BLaER1 treated with 17β-estradiol and CSF1 and Interleukin-3, amounts not matched to agents 10 nM and 100 nM (cell line): ENCODE measurements around the gene KCNIP4.

Source experiments
- H3K27ac ChIP-seq, 11 experiments: shearing (Covaris generic); formaldehyde crosslinking; 2 replicates each; pipeline ENCODE4 v1.8.1; 2022
- H3K27me3 ChIP-seq, 11 experiments: shearing (Covaris generic); formaldehyde crosslinking; 2 replicates each; pipeline ENCODE4 v1.8.1; 2022
- H3K36me3 ChIP-seq, 11 experiments: shearing (Covaris generic); formaldehyde crosslinking; 2 replicates each; pipeline ENCODE4 v1.8.1; 2022
- H3K4me1 ChIP-seq, 10 experiments: shearing (Covaris generic); formaldehyde crosslinking; 2 replicates each; pipeline ENCODE4 v1.8.1; 2022
- H3K4me2 ChIP-seq, 11 experiments: shearing (Covaris generic); formaldehyde crosslinking; 2 replicates each; pipeline ENCODE4 v1.8.1; 2022
- H3K4me3 ChIP-seq, 10 experiments: shearing (Covaris generic); formaldehyde crosslinking; 2 replicates each; pipeline ENCODE4 v1.8.1; 2022
- H3K9ac ChIP-seq, 11 experiments: shearing (Covaris generic); formaldehyde crosslinking; 2 replicates each; pipeline ENCODE4 v1.8.1; 2022
- H3K9me3 ChIP-seq, 11 experiments: shearing (Covaris generic); formaldehyde crosslinking; replicated peaks in 1 of 11; 2 replicates each; pipeline ENCODE4 v1.8.1; 2022
- H4K20me1 ChIP-seq, 11 experiments: shearing (Covaris generic); formaldehyde crosslinking; 2 replicates each; pipeline ENCODE4 v1.8.1; 2022
- Cebpa-rat ChIP-seq, 11 experiments: shearing (Covaris generic); IDR thresholded peaks; 2 replicates each; pipeline ENCODE4 v1.8.1; 2022

The KCNIP4 gene

DNA sequence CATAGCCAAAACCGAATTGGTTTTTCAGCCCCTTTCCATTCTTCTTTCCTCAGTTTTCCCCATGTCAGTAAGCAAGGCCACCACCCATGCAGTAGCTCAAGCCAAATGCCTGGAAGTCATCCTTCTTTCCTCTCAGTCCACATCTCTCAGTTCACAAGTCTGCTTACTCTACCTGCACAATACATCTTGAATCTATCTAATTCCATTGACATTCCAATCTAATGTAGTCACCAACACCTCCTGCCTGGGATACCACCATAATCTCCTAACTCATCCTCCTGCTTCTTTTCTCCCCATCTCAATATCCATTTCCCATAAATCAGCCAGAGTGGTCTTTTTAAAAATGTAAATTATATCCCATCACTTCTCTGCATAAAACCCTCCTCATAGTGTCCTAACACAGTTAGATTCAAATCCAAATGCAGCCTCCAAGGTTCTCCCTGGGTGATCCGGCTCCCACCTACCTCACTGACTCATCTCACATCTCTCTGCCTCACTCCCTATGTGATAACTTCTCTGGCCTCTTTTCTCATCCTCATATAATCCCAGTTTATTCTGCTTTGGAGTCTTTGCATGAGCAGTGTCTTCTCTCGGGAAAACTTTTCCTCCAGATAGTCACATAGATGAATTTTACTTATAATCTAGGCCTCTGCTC, 26.9 kb downstream of the KCNIP4 start:
- Histone ChIP-seq H3K27me3 (no peaks in the 10 kb centered on the region), H3K4me1 (no peaks in the 10 kb centered on the region), H3K36me3 (no peaks in the 10 kb centered on the region), H3K9ac (no peak overlapping the region), H3K9me3 (no peaks in the 10 kb centered on the region), H3K4me2 (no peak overlapping the region), H3K4me3 (no peak overlapping the region), H4K20me1 (no peaks in the 10 kb centered on the region), H3K27ac (no peak overlapping the region)
- no peak for TF ChIP-seq Cebpa-rat (IDR thresholded peaks at IDR 0.05)

DNA sequence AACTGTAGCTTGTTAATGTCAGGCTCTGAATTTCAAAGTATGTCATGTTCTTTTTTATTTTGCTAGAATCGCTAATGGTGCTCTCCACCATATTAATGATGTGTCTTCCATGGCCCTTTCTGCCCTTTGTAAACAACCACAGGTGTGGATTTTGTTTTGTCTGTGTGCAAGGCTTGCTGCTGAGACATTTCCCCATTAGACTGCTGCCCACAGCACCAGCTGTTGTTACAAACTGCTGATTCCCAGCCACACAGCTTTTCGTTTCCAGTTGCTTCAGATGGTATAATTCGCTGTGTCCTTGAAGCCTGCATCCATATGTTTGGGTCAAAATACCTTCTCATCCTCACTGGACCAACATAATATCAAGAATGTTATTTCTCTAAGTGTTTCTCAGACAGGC, 32.8 kb downstream of the KCNIP4 start:
- no peak overlapping the region for H3K4me3 ChIP-seq
- no peak overlapping the region for H3K27ac ChIP-seq
- no peak overlapping the region for H3K4me2 ChIP-seq
- no peaks in the 10 kb centered on the region for H4K20me1 ChIP-seq
- H3K9me3 ChIP-seq: no peaks in the 10 kb centered on the region
- no peaks in the 10 kb centered on the region for H3K4me1 ChIP-seq
- no peak for TF ChIP-seq Cebpa-rat (IDR thresholded peaks at IDR 0.05)
- H3K9ac ChIP-seq: no peak overlapping the region
- no peaks in the 10 kb centered on the region for H3K27me3 ChIP-seq
- no peaks in the 10 kb centered on the region for H3K36me3 ChIP-seq

DNA sequence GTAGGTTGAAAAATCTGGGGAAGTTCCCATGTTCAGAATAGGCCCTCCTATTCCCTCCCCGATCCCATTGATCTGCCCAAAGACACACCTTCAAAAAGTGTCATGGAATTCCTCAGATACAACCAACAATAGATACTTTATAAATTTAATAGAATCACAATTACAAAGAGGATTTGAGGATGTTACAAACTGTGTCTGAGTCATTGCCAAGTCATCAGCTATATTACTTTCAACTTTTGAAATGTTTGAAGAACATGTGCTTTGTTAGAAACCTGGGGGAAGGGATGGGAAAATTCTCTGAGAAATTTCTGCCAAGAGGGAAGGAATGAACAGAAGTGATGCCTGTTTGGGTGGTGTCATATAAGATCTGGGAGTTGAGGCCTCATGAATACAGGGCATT, 46.7 kb downstream of the KCNIP4 start:
- peaks cover 0 to 13% (median 9%) of the 10 kb centered on the region in 11 experiments; a peak in 12 of 22 replicates for H3K9me3 ChIP-seq
- H4K20me1 ChIP-seq: no peaks in the 10 kb centered on the region
- no peaks in the 10 kb centered on the region for H3K27me3 ChIP-seq
- no peak overlapping the region for H3K27ac ChIP-seq
- peaks cover 0 to 12% (median 0%) of the 10 kb centered on the region in 10 experiments; a peak in 2 of 20 replicates for H3K4me1 ChIP-seq
- H3K4me2 ChIP-seq: no peak overlapping the region
- H3K4me3 ChIP-seq: no peak overlapping the region
- H3K9ac ChIP-seq: no peak overlapping the region
- no peaks in the 10 kb centered on the region for H3K36me3 ChIP-seq
- no peak for TF ChIP-seq Cebpa-rat (IDR thresholded peaks at IDR 0.05)

DNA sequence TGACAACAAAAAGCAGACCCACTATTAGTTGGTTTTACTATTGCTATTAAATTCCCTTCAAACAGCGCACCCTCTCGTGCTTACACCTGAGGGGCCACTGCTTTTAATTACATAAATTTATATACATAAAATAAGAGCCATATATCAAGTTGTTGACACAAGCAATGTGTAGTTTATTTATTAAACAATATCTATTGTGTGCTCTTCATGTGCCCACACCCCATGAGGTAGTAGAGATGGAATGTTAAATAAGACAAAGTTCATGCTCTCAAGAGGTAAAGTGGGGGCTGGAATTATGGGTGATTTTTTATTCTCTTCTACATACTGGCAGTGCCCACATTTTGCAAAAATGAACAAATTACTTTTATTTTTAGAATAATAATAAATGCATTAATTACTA, 47.3 kb downstream of the KCNIP4 start:
- Histone ChIP-seq H3K4me2 (no peak overlapping the region), H3K9ac (no peak overlapping the region), H4K20me1 (no peaks in the 10 kb centered on the region), H3K27me3 (no peaks in the 10 kb centered on the region), H3K4me3 (no peak overlapping the region), H3K36me3 (no peaks in the 10 kb centered on the region), H3K27ac (no peak overlapping the region), H3K4me1 (peaks cover 0 to 12% (median 0%) of the 10 kb centered on the region in 10 experiments; a peak in 2 of 20 replicates), H3K9me3 (peaks cover 0 to 13% (median 9%) of the 10 kb centered on the region in 11 experiments; a peak in 12 of 22 replicates)
- TF ChIP-seq Cebpa-rat (IDR thresholded peaks at IDR 0.05): no peak

DNA sequence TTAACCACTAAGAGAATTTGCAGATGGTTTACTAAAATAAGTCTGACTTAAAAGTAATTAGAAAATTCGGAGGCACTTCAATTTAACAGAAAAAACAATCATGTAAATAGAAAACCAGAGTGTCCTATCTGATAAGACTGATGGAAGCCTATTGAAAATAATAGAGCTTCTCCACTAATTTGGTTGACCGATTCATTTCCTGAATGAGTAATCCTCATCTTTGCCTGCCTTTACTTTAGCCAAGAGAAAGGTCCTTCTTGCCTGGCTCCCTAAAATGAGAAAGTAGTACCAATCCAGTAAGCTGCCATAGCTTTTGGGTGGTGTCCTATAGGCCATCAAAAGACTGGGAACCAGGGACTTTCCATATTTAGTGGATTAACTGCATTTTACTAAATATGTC, 48.4 kb downstream of the KCNIP4 start:
- no peaks in the 10 kb centered on the region for H4K20me1 ChIP-seq
- H3K4me3 ChIP-seq: no peak overlapping the region
- TF ChIP-seq Cebpa-rat (IDR thresholded peaks at IDR 0.05): no peak
- H3K27ac ChIP-seq: no peak overlapping the region
- H3K36me3 ChIP-seq: no peaks in the 10 kb centered on the region
- no peak overlapping the region for H3K4me2 ChIP-seq
- peaks cover 0 to 13% (median 9%) of the 10 kb centered on the region in 11 experiments; a peak in 12 of 22 replicates for H3K9me3 ChIP-seq
- H3K4me1 ChIP-seq: peaks cover 0 to 12% (median 0%) of the 10 kb centered on the region in 10 experiments; a peak in 2 of 20 replicates
- no peaks in the 10 kb centered on the region for H3K27me3 ChIP-seq
- H3K9ac ChIP-seq: no peak overlapping the region

DNA sequence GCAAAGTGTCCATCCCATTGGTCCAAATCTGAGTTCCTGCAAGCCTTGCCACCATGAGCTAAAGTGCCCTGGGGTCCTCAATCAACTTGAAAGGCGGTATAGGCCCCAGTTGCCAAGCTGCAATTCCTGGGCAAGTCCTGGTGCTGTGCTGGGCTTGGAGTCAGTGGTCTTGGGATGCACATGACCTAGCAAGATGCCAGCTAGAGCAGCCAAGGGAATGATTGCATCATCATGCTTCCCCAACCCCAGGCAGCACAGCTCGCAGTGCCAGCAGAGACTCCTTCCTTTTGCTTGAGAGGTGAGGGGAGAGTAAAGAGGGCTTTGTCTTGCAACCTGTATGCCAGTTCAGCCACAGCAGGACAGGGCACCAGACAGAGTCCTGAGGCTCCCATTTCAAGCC, 50.5 kb downstream of the KCNIP4 start:
- TF ChIP-seq Cebpa-rat (IDR thresholded peaks at IDR 0.05): peak in 1 of 11 experiments; percentile 12; a peak in 1 of 22 replicates
- Histone ChIP-seq H3K27me3 (no peaks in the 10 kb centered on the region), H4K20me1 (no peaks in the 10 kb centered on the region), H3K9me3 (peaks cover 0 to 13% (median 9%) of the 10 kb centered on the region in 11 experiments; a peak in 12 of 22 replicates), H3K27ac (no peak overlapping the region), H3K9ac (no peak overlapping the region), H3K4me1 (peaks cover 0 to 12% (median 0%) of the 10 kb centered on the region in 10 experiments; a peak in 2 of 20 replicates), H3K4me3 (no peak overlapping the region), H3K36me3 (no peaks in the 10 kb centered on the region), H3K4me2 (no peak overlapping the region)

DNA sequence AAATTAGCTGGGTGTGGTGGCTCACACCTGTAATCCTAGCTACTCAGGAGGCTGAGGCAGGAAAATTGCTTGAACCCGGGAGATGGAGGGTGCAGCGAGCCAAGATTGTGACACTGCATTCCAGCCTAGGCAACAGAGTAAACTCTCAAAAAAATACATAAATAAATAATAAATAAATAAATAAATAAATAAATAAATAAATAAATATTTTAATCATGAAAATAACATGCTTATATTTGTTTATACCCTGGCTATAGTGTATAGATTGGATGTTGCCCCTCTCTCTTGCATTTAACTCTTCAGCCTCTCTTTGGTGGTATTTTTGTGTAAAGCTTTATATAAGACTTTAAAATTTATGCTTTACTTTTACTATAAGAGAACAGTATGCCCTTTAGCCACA, 51.8 kb downstream of the KCNIP4 start:
- Histone ChIP-seq H3K4me3 (no peak overlapping the region), H3K27ac (no peak overlapping the region)
- TF ChIP-seq Cebpa-rat (IDR thresholded peaks at IDR 0.05): no peak

DNA sequence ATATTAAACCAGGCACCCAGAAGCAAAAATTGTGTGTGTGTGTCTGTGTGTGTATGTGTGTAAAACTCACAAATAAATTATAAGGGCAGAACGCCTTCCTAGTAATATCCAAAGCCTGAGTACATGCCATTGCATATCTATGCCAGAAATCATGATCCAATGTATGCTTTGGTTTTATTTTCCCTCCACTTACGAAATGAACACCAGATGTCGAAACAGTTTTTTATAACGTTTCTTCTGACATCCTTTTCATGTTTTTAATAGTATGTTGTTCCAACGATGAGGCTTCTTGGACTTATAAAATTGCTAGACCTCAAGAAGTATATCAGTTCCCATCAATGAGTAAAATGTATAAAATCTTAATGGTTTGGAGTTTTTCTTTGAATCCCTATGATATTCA, 55.4 kb downstream of the KCNIP4 start:
- peaks cover 0 to 6% (median 0%) of the 10 kb centered on the region in 10 experiments; a peak in 1 of 20 replicates for H3K4me1 ChIP-seq
- peaks cover 0 to 6% (median 3%) of the 10 kb centered on the region in 11 experiments; a peak in 9 of 22 replicates for H3K9me3 ChIP-seq
- H3K27me3 ChIP-seq: no peaks in the 10 kb centered on the region
- no peak overlapping the region for H3K27ac ChIP-seq
- H4K20me1 ChIP-seq: no peaks in the 10 kb centered on the region
- no peak overlapping the region for H3K4me2 ChIP-seq
- H3K36me3 ChIP-seq: no peaks in the 10 kb centered on the region
- no peak for TF ChIP-seq Cebpa-rat (IDR thresholded peaks at IDR 0.05)
- H3K9ac ChIP-seq: no peak overlapping the region
- no peak overlapping the region for H3K4me3 ChIP-seq

More for the DNA sequence above, 51.8 kb downstream of the KCNIP4 start:
- Histone ChIP-seq H3K27me3 (no peaks in the 10 kb centered on the region), H3K9ac (no peak overlapping the region), H4K20me1 (no peaks in the 10 kb centered on the region), H3K36me3 (no peaks in the 10 kb centered on the region), H3K4me1 (peaks cover 0 to 8% (median 0%) of the 10 kb centered on the region in 10 experiments; a peak in 2 of 20 replicates), H3K9me3 (peaks cover 0 to 13% (median 9%) of the 10 kb centered on the region in 11 experiments; a peak in 12 of 22 replicates), H3K4me2 (no peak overlapping the region)

DNA sequence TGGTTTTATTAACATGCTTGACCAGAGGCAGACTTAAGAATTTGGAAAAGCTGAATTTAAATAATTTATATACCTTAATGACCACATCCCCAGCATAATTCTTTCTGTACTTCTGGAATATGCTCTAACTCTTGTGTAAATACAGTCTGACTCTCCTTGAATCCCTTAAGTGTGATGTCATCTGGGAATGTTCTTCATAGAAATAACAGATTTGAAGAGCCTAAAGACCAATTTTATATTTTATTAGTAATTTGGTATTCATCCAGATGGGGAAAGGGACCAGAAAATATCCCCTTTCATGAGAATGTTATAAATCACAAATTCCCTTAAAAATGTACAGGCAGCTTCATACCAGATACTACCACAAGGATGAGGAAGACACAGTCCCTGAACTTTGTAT, 58.3 kb downstream of the KCNIP4 start:
- Histone ChIP-seq H3K36me3 (no peaks in the 10 kb centered on the region), H3K9me3 (no peaks in the 10 kb centered on the region), H4K20me1 (no peaks in the 10 kb centered on the region), H3K4me3 (no peak overlapping the region), H3K4me1 (peaks cover 0 to 15% (median 0%) of the 10 kb centered on the region in 10 experiments; a peak in 6 of 20 replicates), H3K9ac (no peak overlapping the region), H3K27me3 (no peaks in the 10 kb centered on the region), H3K27ac (no peak overlapping the region), H3K4me2 (no peak overlapping the region)
- TF ChIP-seq Cebpa-rat (IDR thresholded peaks at IDR 0.05): no peak
